SKM-1 treated with dmso at 0.1 percent for 144 hours (cell line): Measurements from ENCODE around the gene PATZ1.
"Not testable (repeated sequence)": the region's sequence is repeated elsewhere in the genome, so short reads cannot be mapped to it uniquely, and the experiment has no call there.

Experiments
- DNase-seq: peaks from one replicate; lab custom pipeline; 2025; ENCODE audit not compliant: unreplicated experiment; lab: John Stamatoyannopoulos, UW

The PATZ1 gene

GRCh38 chr22:31321421-31321820, 24.7 kb downstream of the PATZ1 start:
- no peak for DNase-seq

- not testable (repeated sequence) for DNase-seq
Measured at GRCh38 chr22:31314220-31314619, 31.9 kb downstream of the PATZ1 start.

GRCh38 chr22:31313366-31314147, 32.6 kb downstream of the PATZ1 start:
- peak; percentile 28 for DNase-seq

GRCh38 chr22:31308181-31308580, 38.0 kb downstream of the PATZ1 start:
- DNase-seq, result no peak

- DNase-seq, result no peak
Measured at GRCh38 chr22:31305194-31305593, 41.0 kb downstream of the PATZ1 start.

GRCh38 chr22:31302537-31302936, 43.6 kb downstream of the PATZ1 start:
- DNase-seq, result no peak

- no peak for DNase-seq
Measured at GRCh38 chr22:31302006-31302405, 44.1 kb downstream of the PATZ1 start.

GRCh38 chr22:31300896-31301295, 45.2 kb downstream of the PATZ1 start:
- DNase-seq, result no peak

GRCh38 chr22:31295831-31296657, 50.1 kb downstream of the PATZ1 start:
- DNase-seq, result no peak

GRCh38 chr22:31295360-31295759, 50.8 kb downstream of the PATZ1 start:
- no peak for DNase-seq

GRCh38 chr22:31292236-31292989, 53.7 kb downstream of the PATZ1 start, which contains the start of gene PIK3IP1:
TSS of gene PIK3IP1 (minus strand) at chr22:31292488. CDS start at chr22:31292344, 144 bp downstream.
- peak; percentile 49 for DNase-seq

- no peak for DNase-seq
Measured at GRCh38 chr22:31291481-31292235, 54.5 kb downstream of the PATZ1 start.

- DNase-seq, result peak; percentile 94
Measured at GRCh38 chr22:31290494-31291471, 55.4 kb downstream of the PATZ1 start.

- DNase-seq, result no peak
Measured at GRCh38 chr22:31289344-31289743, 56.8 kb downstream of the PATZ1 start.

- DNase-seq, result peak; percentile 44
Measured at GRCh38 chr22:31288496-31289240, 57.5 kb downstream of the PATZ1 start.

- DNase-seq, result no peak
Measured at GRCh38 chr22:31287818-31288495, 58.2 kb downstream of the PATZ1 start.

GRCh38 chr22:31286360-31287255, 59.5 kb downstream of the PATZ1 start:
- no peak for DNase-seq
